ENCODE results near the gene WDFY2. TPM values are rescaled to one million over a fixed set of nuclear protein-coding genes. Genes with fewer than 3 reads are reported as not detected.

WDFY2 gene
- total and polyA plus RNA-seq, 12 donors = 13.2 to 38.6 (median 26.0) TPM

- WGBS, 4 donors = 70 to 77% (median 72%) methylated on average over 12 of the region's 12 CpGs
- no peak overlapping the region for H3K4me3 ChIP-seq
- peaks cover 40 to 93% of the 10 kb centered on the region in 2 donors for H3K4me1 ChIP-seq (replicated peaks in 1 of 2)
These were observed 51.0 kb downstream of the WDFY2 start for GRCh38 chr13:51635137-51635878.

DNA sequence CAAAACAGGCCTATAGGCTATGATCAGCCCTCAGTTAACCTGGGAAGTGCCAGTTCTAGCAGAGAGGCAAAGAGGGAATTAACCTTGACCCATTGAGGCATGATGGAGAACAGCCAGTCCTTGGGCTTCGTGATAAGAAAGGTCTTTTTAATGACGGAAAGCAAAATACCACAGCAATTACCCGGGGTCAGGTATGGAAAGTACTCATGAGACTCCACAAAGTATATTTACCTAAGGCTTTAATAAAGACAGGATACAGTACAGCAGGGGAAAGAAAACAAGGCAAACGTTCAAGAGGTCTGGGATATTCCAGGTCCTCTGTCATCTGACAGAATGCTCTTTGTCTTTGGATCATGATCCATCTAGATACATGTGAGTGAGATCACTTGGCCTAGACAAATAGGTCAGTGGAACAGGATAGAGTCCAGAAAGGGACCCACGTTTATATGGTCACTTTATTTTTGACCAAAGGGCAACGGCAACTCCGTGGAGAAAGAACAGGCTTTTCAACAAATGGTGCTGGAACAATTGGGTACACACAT, 52.2 kb downstream of the WDFY2 start:
- WGBS, 4 donors = 30 to 34% (median 32%) methylated on average over 7 of the region's 7 CpGs

More at GRCh38 chr13:51635137-51635878, 51.0 kb downstream of the WDFY2 start:
- intact Hi-C loops (cut with DNase I) = no loop called here
- DNase-seq = peak in 1 of 7 donors; percentile 68
- Histone ChIP-seq H3K27me3 (no peaks in the 10 kb centered on the region), H3K36me3 (replicated peaks in 1 of 2) (no peaks in the 10 kb centered on the region), H3K27ac (peak overlapping the region in 2 of 5 donors; percentile 2 to 61), H3K9me3 (replicated peaks in 1 of 3) (no peaks in the 10 kb centered on the region)
- TF ChIP-seq CTCF (IDR thresholded peaks at IDR 0.05) = no peak
- no peak for TF ChIP-seq POLR2A (IDR thresholded peaks at IDR 0.05)

GRCh38 chr13:51637852-51638215, 53.6 kb downstream of the WDFY2 start:
- peak overlapping the region in 2 of 5 donors; percentile 1 to 61 for H3K27ac ChIP-seq

More for the DNA sequence above, 52.2 kb downstream of the WDFY2 start:
- peak overlapping the region in 3 of 5 donors; percentile 11 to 61 (median 23) for H3K27ac ChIP-seq
- H3K27me3 ChIP-seq = no peaks in the 10 kb centered on the region
- peak in 2 of 7 donors; percentile 19 to 30 for DNase-seq
- H3K36me3 ChIP-seq (replicated peaks in 1 of 2) = no peaks in the 10 kb centered on the region
- H3K4me3 ChIP-seq = no peak overlapping the region
- peaks cover 40 to 88% of the 10 kb centered on the region in 2 donors for H3K4me1 ChIP-seq (replicated peaks in 1 of 2)
- intact Hi-C loops (cut with DNase I) = no loop called here
- TF ChIP-seq CTCF (IDR thresholded peaks at IDR 0.05) = no peak
- no peak for TF ChIP-seq POLR2A (IDR thresholded peaks at IDR 0.05)
- no peaks in the 10 kb centered on the region for H3K9me3 ChIP-seq (replicated peaks in 1 of 3)

More at GRCh38 chr13:51637852-51638215, 53.6 kb downstream of the WDFY2 start:
- WGBS, 4 donors = 88 to 94% (median 93%) methylated on average over 4 of the region's 4 CpGs
- H3K4me1 ChIP-seq (replicated peaks in 1 of 2) = peaks cover 28 to 76% of the 10 kb centered on the region in 2 donors
- no peaks in the 10 kb centered on the region for H3K36me3 ChIP-seq (replicated peaks in 1 of 2)
- H3K27me3 ChIP-seq = no peaks in the 10 kb centered on the region
- no peak for TF ChIP-seq CTCF (IDR thresholded peaks at IDR 0.05)
- TF ChIP-seq POLR2A (IDR thresholded peaks at IDR 0.05) = no peak
- intact Hi-C loops (cut with DNase I) = no loop called here
- H3K9me3 ChIP-seq (replicated peaks in 1 of 3) = no peaks in the 10 kb centered on the region
- no peak overlapping the region for H3K4me3 ChIP-seq
- DNase-seq = no peak
